ENCODE measurements around the gene TMEM181.

The TMEM181 gene

DNA sequence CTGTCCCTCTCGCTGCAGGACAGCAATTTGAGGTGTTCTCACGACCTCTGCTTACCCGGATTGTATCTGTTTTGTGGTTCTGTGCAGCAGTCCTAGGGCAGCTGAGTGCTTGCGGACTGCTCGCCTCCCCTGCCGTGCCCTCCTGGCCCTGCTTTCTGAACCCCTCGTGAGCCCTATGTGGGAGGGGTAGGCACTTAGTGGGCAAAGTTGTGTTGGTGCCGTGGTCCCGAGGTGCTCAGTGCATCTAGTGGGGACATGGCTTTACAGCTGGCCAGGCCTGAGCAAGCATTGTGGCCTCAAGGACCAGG lies 5.2 kb downstream of the TMEM181 start:
- DNase-seq (ENCODE audit: low spot score): peak; percentile 67
- TF ChIP-seq, protein P1, sequence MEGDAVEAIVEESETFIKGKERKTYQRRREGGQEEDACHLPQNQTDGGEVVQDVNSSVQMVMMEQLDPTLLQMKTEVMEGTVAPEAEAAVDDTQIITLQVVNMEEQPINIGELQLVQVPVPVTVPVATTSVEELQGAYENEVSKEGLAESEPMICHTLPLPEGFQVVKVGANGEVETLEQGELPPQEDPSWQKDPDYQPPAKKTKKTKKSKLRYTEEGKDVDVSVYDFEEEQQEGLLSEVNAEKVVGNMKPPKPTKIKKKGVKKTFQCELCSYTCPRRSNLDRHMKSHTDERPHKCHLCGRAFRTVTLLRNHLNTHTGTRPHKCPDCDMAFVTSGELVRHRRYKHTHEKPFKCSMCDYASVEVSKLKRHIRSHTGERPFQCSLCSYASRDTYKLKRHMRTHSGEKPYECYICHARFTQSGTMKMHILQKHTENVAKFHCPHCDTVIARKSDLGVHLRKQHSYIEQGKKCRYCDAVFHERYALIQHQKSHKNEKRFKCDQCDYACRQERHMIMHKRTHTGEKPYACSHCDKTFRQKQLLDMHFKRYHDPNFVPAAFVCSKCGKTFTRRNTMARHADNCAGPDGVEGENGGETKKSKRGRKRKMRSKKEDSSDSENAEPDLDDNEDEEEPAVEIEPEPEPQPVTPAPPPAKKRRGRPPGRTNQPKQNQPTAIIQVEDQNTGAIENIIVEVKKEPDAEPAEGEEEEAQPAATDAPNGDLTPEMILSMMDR (IDR thresholded peaks at IDR 0.05): no peak
- Histone ChIP-seq H3K4me3 (no peak overlapping the region), H3K27ac (no peak overlapping the region)

DNA sequence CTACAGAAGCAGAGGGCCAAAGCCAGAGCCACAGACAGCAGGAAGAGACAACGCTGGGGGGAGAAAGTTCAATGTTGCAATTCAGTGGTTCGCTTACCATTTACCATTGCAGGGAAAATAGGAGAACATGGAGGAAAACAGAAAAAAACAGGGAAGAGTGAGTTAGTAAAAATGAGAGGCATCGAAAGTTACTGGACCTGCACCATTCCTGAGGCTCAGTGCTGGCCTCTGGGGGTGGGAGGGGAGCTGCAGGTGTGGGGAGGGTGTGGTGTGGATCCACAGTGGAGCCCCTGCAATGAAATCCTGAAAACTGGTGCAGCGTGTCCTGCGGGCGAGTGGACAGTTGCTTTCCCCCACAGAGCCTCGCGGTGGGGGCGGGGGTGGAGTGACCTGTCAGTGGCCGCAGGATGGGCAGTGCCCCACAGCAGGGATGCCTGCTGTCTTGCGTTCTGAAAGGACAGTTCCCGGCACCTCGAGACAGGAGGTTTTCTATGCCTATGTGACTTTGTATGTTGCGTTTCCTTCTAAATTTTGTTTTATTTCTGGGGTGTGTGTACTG lies 5.7 kb downstream of the TMEM181 start:
- TF ChIP-seq, protein P1 (IDR thresholded peaks at IDR 0.05): no peak
- DNase-seq (ENCODE audit: low spot score): peak; percentile 49
- no peak overlapping the region for H3K27ac ChIP-seq

DNA sequence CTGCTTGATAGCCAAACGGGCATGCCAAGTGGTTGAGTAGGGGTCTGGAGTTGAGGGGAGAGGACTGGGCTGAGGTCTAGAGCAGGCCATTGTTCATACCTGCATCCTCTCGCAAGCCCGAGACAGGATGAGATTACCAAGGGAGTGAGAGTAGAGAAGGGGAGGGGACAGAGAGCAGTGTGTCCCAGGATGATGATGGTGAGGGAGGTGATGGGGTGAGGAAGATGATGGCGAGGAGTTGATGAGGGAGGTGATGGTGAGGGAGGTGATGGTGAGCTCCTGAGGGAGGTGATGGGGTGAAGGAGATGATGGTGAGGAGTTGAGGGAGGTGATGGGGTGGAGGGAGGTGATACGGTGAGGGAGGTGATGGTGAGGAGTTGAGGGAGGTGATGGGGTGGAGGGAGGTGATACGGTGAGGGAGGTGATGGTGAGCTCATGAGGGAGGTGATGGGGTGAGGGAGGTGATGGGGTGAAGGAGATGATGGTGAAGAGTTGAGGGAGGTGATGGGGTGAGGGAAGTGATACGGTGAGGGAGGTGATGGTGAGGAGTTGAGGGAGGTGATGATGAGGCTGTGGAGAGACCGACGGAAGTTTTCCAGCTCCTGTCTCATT lies 6.4 kb downstream of the TMEM181 start:
- TF ChIP-seq, protein P1 (IDR thresholded peaks at IDR 0.05): no peak
- no peak overlapping the region for H3K4me3 ChIP-seq
- peak; percentile 38 for DNase-seq (ENCODE audit: low spot score)
- no peak overlapping the region for H3K27ac ChIP-seq

More for the DNA sequence above, 5.7 kb downstream of the TMEM181 start:
- H3K4me3 ChIP-seq: no peak overlapping the region

DNA sequence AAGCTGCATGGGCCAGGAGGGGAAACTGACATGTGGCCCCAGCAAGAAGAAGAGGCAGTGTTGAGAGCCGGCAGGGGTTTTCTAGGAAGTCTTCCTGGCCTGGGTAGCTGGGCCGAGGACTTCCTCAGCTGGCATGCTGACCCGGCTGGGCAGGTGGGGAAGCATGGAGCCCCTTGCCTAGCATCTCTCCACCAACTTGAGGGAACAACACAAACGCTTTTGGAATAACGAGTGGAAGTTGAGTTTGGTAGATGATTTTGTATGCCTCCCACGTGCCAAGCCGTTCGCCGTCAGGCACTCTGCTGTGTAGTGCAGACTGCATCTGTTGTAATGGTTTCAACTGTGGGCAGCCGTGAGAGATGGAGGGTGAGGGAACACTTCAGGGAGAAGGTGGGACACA lies 7.3 kb downstream of the TMEM181 start:
- DNase-seq (ENCODE audit: low spot score): peak; percentile 46
- TF ChIP-seq, protein P1 (IDR thresholded peaks at IDR 0.05): no peak
- Histone ChIP-seq H3K4me3 (no peak overlapping the region), H3K27ac (no peak overlapping the region)

DNA sequence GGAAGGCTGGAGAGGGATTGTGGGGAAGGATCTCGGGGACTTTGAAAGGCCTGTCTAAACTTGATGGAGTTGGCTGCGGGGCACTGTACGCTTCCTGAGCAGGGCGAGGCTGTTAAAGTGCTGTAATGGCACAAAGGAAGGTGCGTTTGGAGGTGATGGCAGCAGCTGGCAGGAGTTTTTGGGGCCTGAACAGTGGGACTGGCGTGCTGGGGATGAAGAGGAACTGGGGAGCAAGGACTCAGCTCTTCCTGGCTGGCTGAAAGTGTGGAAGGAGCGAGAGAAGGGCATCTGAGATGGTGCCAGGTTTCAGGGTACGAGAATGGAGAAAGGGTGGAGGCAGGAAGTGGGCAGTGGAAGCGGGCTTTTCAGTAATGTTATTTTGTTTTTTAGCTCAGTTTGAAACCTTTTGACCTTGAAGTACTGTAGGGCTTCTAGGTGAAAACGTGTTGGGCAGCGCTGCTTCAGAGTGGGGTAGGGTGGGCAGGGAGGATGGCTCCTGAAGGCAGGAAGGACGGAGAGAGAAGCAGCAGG lies 8.0 kb downstream of the TMEM181 start:
- TF ChIP-seq, protein P1 (IDR thresholded peaks at IDR 0.05): no peak
- DNase-seq (ENCODE audit: low spot score): peak; percentile 47
- Histone ChIP-seq H3K4me3 (no peak overlapping the region), H3K27ac (no peak overlapping the region)

DNA sequence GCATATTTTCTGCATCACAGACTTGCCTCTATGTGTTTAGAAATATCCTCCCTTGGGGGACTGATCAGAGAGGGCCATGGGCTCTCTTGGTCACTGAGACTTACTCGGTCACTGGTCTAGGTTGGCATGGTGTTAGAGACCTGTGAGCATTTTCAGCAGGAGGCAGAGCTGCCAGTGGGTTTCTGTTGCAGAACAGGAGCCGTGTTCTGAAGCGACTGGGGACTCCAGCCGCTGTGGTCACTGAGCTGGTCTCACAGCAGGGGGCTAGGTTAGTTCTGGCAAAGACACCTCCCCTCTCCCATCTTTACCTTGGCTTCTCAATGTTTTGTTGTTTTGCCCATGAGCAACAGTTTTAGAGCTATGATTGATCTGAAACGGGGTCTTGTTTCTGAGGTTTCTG lies 8.7 kb downstream of the TMEM181 start:
- no peak overlapping the region for H3K27ac ChIP-seq
- peak; percentile 41 for DNase-seq (ENCODE audit: low spot score)
- no peak overlapping the region for H3K4me3 ChIP-seq
- TF ChIP-seq, protein P1 (IDR thresholded peaks at IDR 0.05): no peak

DNA sequence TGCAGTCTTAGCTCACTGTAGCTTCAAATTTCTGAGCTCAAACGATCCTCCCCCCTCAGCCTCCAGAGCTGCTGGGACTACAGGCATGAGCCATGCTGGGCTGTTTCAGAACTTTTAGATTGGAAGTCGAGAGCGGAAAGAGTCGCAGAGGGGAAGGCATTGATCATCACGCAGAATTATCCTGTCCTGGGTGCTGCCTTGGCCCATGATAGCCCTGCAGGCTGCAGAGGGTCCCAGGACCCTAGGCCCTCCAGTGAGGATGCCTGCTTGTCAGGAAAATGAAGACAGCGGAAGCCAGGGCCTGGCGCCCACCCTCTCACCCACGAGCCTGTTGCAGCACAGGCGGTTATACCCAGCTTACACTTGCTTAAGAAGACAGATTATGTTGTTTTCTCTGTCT lies 9.1 kb downstream of the TMEM181 start:
- peak; percentile 36 for DNase-seq (ENCODE audit: low spot score)
- TF ChIP-seq, protein P1 (IDR thresholded peaks at IDR 0.05): no peak
- no peak overlapping the region for H3K4me3 ChIP-seq
- no peak overlapping the region for H3K27ac ChIP-seq

All from coronary artery (tissue), 2 donors.